Right lobe of liver (tissue), 6 donors: ENCODE data around the gene EVC. TPM values are rescaled to one million over a fixed set of nuclear protein-coding genes. Genes with fewer than 3 reads are reported as not detected.

Experiments
- ATAC-seq, 4 donors: fragments of 200-7000 bp; cut with Tn5 transposase; one replicate each; pipeline ENCODE4 v1.9.1; 2020; ENCODE audit warnings: mild to moderate bottlenecking in 4 of 4, moderate library complexity in 4 of 4
- DNase-seq, 3 donors: peaks; one replicate each; pipeline ENCODE4 v3.0.0-alpha.2; 2020
- H3K27ac ChIP-seq, 3 donors: fragments of 200-600 bp; one replicate each; pipeline ENCODE4 v1.8.0; 2022
- H3K27me3 ChIP-seq, 2 donors: fragments of 200-600 bp; one replicate each; pipeline ENCODE4 v1.8.0; 2022
- H3K36me3 ChIP-seq, 4 donors: fragments of 200-600 bp; sonication (generic) in 1 of 4; one replicate each; pipeline versions ENCODE4 v1.5.1 to v1.8.0; 2017 to 2022; ENCODE audit warnings: control low read depth in 1 of 4
- H3K4me1 ChIP-seq, 4 donors: fragments of 200-600 bp; sonication (generic) in 1 of 4; one replicate each; pipeline versions ENCODE4 v1.5.1 to v1.8.0; 2017 to 2022; ENCODE audit warnings: control low read depth in 1 of 4
- H3K4me3 ChIP-seq, 3 donors: fragments of 200-600 bp; one replicate each; pipeline ENCODE4 v1.8.0; 2022
- H3K9me3 ChIP-seq, 4 donors: fragments of 200-600 bp; sonication (generic) in 1 of 4; one replicate each; pipeline versions ENCODE4 v1.5.1 to v1.8.0; 2017 to 2022; ENCODE audit warnings: control low read depth in 1 of 4
- POLR2A ChIP-seq: fragments of 450-650 bp; IDR thresholded peaks from one replicate; pipeline ENCODE4 v1.6.1; 2017; ENCODE audit warnings: antibody characterized with exemption, mild to moderate bottlenecking
- WGBS: methylation state at CpG from one replicate; pipeline ENCODE4 v1.1.6; 2018; ENCODE audit warnings: low coverage, low lambda C conversion rate; ENCODE audit not compliant: insufficient coverage; ENCODE audit errors: missing lambda C conversion rate; 5-methylcytosine and 5-hydroxymethylcytosine counted together
- intact Hi-C, 2 donors: fragments of 100-400 bp; cut with DNase I; formaldehyde crosslinking; loops; one replicate each; pipeline versions ENCODE4 v1.11.2 to v1.14.1; 2022
- total RNA-seq, 6 experiments: library from RNA; depleted of rRNA in 2 of 6; stranded (reverse); fragments of >200 nt in 2 of 6; fragmentation: NEBNext Ultra II Directional in 3 of 6; extraction: Animal tissue kit (Norgen Biotek cat#: 25700) in 3 of 6; gene quantifications; one replicate each; pipeline versions ENCODE4 v1.1.0 to v1.2.4, GENCODE V29; 2016 to 2023
- TF ChIP-seq, protein P1 (sequence below), 4 donors: fragments of 200-600 bp in 3 of 4; fragments of 450-650 bp in 1 of 4; IDR thresholded peaks; one replicate each; pipeline versions ENCODE4 v1.5.1 to v1.8.0; 2016 to 2022; ENCODE audit warnings: antibody characterized with exemption in 4 of 4, mild to moderate bottlenecking in 2 of 4
- donor health status: DM: no; HTN: yes; CAD: no.
- donor health status: DM: no; HTN: no; CAD: no.
- donor health status: DM: no; HTN: no; CAD: no.
- donor health status: DM: no; HTN: yes; CAD: no.
- donor health status: DM: no; HTN: yes; CAD: no.

EVC gene
- total RNA-seq, 6 experiments from 2014 or later: 2.6 to 6.5 (median 3.2) TPM

DNA sequence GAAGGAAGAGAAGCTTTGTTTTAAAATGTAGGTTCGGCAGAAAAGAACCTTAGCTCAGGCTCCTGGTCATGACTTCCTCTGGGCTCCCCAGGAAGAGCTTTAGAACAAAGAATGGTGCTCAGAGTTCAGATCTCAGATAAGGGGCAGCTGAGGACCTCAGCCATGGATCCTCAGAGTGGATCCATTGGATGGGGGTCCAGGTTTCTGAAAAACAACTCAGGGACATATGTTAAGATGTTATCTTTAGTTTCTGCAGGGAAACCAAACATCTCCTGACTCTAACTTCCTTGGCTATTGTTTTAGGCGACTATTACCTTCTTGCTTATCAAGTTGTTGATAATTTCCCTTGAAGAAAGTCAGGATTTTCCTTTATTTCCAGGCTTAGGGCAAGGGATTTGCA, 5.4 kb downstream of the EVC start:
- Histone ChIP-seq H3K36me3 (no peaks in the 10 kb centered on the region), H3K4me3 (no peak overlapping the region), H3K4me1 (no peaks in the 10 kb centered on the region), H3K27ac (no peak overlapping the region), H3K27me3 (no peaks in the 10 kb centered on the region), H3K9me3 (no peaks in the 10 kb centered on the region)
- 67% methylated on average over 1 of the region's 2 CpGs for WGBS
- TF ChIP-seq POLR2A: no peak
- TF ChIP-seq, protein P1, sequence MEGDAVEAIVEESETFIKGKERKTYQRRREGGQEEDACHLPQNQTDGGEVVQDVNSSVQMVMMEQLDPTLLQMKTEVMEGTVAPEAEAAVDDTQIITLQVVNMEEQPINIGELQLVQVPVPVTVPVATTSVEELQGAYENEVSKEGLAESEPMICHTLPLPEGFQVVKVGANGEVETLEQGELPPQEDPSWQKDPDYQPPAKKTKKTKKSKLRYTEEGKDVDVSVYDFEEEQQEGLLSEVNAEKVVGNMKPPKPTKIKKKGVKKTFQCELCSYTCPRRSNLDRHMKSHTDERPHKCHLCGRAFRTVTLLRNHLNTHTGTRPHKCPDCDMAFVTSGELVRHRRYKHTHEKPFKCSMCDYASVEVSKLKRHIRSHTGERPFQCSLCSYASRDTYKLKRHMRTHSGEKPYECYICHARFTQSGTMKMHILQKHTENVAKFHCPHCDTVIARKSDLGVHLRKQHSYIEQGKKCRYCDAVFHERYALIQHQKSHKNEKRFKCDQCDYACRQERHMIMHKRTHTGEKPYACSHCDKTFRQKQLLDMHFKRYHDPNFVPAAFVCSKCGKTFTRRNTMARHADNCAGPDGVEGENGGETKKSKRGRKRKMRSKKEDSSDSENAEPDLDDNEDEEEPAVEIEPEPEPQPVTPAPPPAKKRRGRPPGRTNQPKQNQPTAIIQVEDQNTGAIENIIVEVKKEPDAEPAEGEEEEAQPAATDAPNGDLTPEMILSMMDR (IDR thresholded peaks at IDR 0.05): no peak
- ATAC-seq: no peak
- no peak for DNase-seq
- intact Hi-C loops: no loop called here

DNA sequence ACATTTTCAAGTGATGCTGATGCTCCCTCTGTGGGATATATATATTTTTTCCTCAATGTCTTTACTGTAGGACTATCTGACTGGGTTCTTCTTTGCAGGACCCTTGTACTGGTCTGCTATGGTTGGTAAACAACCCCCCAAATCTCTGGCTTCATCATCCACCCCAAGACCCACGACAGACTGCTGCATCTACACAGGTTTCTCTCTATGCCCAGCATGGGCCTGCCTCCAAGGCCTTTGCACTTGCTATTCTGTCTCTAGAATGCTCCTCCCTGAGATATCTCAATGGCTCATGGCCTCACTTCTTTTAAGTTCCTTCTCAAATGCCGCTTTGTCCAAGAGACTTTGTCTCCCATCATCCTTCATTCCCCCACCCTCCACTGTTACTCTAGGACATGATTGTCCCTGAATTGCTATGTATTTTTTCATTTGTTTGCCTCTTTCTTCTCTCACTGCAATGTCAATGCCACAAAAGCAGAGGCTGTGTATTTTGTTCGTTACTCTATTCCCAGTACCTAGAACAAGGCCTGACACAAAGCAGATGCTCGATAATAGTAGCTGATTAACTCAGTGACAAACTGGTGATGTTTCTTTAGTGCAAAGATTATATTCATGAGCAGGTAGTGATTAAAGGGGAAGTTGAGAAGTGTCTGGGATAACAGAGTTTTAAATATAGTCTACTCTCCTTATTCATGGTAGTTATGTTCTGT, 6.6 kb downstream of the EVC start:
- H3K27ac ChIP-seq: no peak overlapping the region
- no peaks in the 10 kb centered on the region for H3K9me3 ChIP-seq
- H3K4me1 ChIP-seq: no peaks in the 10 kb centered on the region
- no peaks in the 10 kb centered on the region for H3K27me3 ChIP-seq
- WGBS: 39% methylated on average over 4 of the region's 4 CpGs
- DNase-seq (no peak), ATAC-seq (peak in 1 of 4 donors; percentile 73)
- intact Hi-C loops: no loop called here
- H3K36me3 ChIP-seq: no peaks in the 10 kb centered on the region
- TF ChIP-seq POLR2A: no peak
- TF ChIP-seq, protein P1 (IDR thresholded peaks at IDR 0.05): no peak
- no peak overlapping the region for H3K4me3 ChIP-seq

DNA sequence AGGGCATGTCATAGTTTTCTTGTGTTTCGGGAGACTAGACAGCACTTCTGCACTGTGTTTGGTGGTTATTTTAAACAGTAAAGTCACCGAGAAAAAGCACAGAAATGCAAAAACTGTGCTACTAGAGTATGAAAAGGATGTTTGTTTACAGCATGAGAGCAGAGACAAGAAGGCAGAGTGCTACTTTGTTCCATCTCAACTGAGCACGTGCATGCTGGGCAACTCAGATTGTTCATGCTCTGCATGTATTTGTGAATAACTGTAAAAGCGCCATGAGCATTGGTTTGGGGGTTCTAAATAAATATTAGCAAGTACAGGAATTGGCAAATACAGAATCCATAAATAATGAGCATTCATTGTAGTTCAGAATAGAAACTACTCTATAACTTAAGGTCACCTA, 7.4 kb downstream of the EVC start:
- TF ChIP-seq POLR2A: no peak
- TF ChIP-seq, protein P1 (IDR thresholded peaks at IDR 0.05): no peak
- no peaks in the 10 kb centered on the region for H3K4me1 ChIP-seq
- DNase-seq (no peak), ATAC-seq (no peak)
- no peaks in the 10 kb centered on the region for H3K9me3 ChIP-seq
- WGBS: 37% methylated on average over 4 of the region's 4 CpGs
- intact Hi-C loops: no loop called here
- no peaks in the 10 kb centered on the region for H3K27me3 ChIP-seq
- no peak overlapping the region for H3K27ac ChIP-seq
- H3K4me3 ChIP-seq: no peak overlapping the region
- no peaks in the 10 kb centered on the region for H3K36me3 ChIP-seq

DNA sequence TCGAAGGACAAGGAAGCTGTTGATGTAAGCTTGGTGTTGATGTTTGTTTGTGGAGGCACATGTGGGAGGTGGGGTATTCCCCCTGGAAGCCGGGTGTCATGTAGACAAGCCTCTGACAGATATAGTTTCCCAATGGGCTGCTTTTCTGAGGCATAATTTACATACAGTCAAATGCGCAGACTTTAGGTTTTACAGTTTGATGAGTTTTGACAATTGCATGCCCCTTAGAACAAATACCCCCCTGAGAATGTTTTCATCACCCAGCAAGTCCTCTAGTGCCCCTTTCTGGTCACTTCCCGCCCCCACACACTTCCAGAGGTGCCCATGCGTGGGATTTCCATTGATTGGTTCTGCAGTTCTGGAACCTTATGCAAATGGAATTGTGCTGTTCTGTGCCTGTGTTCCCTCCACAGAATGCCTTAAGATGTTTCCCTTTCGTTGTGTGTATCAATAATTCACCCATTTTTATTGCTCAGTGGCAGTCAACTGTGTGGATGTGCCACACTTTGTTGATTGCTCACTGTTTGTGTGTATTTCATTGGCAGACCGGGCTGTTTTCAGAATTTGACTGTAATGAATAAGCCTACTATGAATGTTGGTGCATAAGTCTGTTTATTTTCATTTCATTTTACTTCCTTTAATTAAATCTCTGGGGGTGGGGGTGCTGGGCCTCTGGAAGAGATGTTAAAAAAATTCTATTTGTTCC, 8.5 kb downstream of the EVC start:
- ATAC-seq (no peak), DNase-seq (no peak)
- Histone ChIP-seq H3K27ac (no peak overlapping the region), H3K4me1 (no peaks in the 10 kb centered on the region), H3K27me3 (no peaks in the 10 kb centered on the region), H3K4me3 (no peak overlapping the region), H3K36me3 (no peaks in the 10 kb centered on the region), H3K9me3 (no peaks in the 10 kb centered on the region)
- 52% methylated on average over 6 of the region's 7 CpGs for WGBS
- TF ChIP-seq, protein P1 (IDR thresholded peaks at IDR 0.05): no peak
- TF ChIP-seq POLR2A: no peak
- intact Hi-C loops: no loop called here
